DMS79 treated with DMSO at 0.1 percent for 48 hours (cell line): ENCODE results near the gene HDHD2.

Source experiments
- DNase-seq: peaks from one replicate; lab custom pipeline; 2025; lab: John Stamatoyannopoulos, UW

Gene HDHD2

GRCh38 chr18:47146206-47146605, 4.1 kb downstream of the HDHD2 start:
- DNase-seq, result no peak

- no peak for DNase-seq
Measured at GRCh38 chr18:47143899-47144485, 6.3 kb downstream of the HDHD2 start.

- DNase-seq, result no peak
Measured at GRCh38 chr18:47143153-47143552, 7.1 kb downstream of the HDHD2 start.

GRCh38 chr18:47141289-47141688, 9.0 kb downstream of the HDHD2 start:
- no peak for DNase-seq

- no peak for DNase-seq
Measured at GRCh38 chr18:47121146-47121545, 29.2 kb downstream of the HDHD2 start.

- no peak for DNase-seq
Measured at GRCh38 chr18:47120428-47120827, 29.9 kb downstream of the HDHD2 start.

GRCh38 chr18:47118981-47119380, 31.3 kb downstream of the HDHD2 start:
- DNase-seq, result no peak

GRCh38 chr18:47115205-47115604, 35.1 kb downstream of the HDHD2 start:
- DNase-seq, result no peak

- no peak for DNase-seq
Measured at GRCh38 chr18:47113796-47114540, 36.3 kb downstream of the HDHD2 start.

GRCh38 chr18:47110492-47111274, 39.6 kb downstream of the HDHD2 start:
- no peak for DNase-seq

GRCh38 chr18:47109720-47110119, 40.6 kb downstream of the HDHD2 start:
- DNase-seq, result no peak

GRCh38 chr18:47108998-47109405, 41.3 kb downstream of the HDHD2 start:
- no peak for DNase-seq

GRCh38 chr18:47108373-47108772, 41.9 kb downstream of the HDHD2 start:
- no peak for DNase-seq

GRCh38 chr18:47100212-47100831, 50.0 kb downstream of the HDHD2 start:
- peak; percentile 25 for DNase-seq

- no peak for DNase-seq
Measured at GRCh38 chr18:47095810-47096209, 54.5 kb downstream of the HDHD2 start.

- no peak for DNase-seq
Measured at GRCh38 chr18:47087676-47088075, 62.6 kb downstream of the HDHD2 start.

- no peak for DNase-seq
Measured at GRCh38 chr18:47081578-47081977, 68.7 kb downstream of the HDHD2 start.

- no peak for DNase-seq
Measured at GRCh38 chr18:47080872-47081271, 69.4 kb downstream of the HDHD2 start.

- DNase-seq, result no peak
Measured at GRCh38 chr18:47077111-47077510, 73.2 kb downstream of the HDHD2 start.

- DNase-seq, result no peak
Measured at GRCh38 chr18:47075098-47075883, 75.0 kb downstream of the HDHD2 start.

- DNase-seq, result no peak
Measured at GRCh38 chr18:47067648-47068047, 82.7 kb downstream of the HDHD2 start.

- DNase-seq, result no peak
Measured at GRCh38 chr18:47063096-47063495, 87.2 kb downstream of the HDHD2 start.
